ENCODE data around the gene KDM8.
"Not testable (repeated sequence)": the region's sequence is repeated elsewhere in the genome, so short reads cannot be mapped to it uniquely, and the experiment has no call there.

KDM8 gene

DNA sequence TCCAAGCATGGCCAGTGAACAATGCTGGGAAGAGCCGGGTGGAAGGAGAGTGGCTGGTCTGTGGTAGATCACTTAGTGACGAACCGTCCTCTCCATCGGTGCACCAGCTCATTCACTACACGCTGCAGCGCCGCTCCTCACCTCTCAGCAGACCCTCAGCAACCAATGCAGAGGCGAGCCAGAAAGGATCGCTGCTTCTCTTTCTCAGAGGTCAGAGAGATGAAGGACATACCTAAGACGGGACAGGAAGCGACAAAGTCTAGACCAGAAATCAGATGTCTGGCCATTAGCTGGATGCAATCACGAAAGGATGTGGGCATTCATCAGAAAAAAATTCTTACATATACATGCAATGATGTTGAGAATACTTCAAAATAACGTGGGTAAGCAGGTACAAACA is 38.3 kb downstream of the KDM8 start:
- no peak for DNase-seq

DNA sequence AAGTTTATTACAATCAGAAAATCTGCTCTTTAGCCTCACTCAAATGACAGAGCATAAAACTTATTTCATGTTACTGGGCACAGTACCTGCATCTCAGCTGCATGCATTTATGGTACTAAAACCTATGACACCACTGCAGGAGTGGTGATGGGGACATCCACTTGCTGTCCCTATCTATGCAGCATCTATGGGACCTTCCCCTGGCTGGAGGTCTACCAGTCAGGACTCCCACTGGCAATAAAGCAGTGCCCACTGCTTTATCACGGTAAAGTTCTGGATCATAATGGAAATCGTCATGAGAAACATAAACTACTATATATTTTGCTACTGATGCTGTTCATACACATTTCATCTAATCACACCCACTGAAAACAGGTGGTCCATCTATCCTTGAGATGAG is 39.1 kb downstream of the KDM8 start:
- no peak for DNase-seq

DNA sequence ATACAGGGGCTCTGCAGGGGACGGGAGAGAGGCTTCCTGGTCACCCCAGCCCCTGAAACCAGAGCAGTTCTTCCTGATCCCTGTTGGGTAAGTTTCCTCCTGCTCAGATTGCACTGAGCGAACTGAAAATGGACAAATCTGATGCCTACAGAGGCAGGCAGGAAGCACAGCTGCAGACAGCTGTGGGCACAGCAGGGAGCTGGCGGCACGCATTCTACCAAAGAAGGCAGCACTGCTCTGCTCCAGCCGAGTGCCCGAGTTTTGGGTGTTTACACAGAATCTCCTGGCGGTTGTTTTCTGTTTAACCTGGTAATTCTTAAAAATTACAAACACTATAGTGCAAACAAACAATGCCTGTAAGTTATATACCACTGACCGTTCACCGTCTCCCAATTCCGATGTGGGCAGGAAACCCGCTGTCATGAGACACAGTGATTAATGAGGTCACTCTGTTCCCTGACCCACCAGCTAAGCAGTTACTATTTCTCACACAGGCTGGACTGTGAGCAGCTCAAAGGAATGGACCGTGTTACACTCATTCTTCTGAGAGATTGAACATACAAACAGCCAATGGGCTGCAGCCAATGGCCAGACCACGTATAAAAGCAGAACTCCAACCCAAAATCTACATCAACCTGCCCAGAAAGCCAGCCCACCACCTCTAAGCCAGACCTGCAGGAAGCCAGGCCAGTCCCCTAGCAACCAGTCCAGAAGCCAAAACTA is 39.7 kb downstream of the KDM8 start:
- DNase-seq: peak in 11 of 51 donors; percentile 13 to 63 (median 34)

DNA sequence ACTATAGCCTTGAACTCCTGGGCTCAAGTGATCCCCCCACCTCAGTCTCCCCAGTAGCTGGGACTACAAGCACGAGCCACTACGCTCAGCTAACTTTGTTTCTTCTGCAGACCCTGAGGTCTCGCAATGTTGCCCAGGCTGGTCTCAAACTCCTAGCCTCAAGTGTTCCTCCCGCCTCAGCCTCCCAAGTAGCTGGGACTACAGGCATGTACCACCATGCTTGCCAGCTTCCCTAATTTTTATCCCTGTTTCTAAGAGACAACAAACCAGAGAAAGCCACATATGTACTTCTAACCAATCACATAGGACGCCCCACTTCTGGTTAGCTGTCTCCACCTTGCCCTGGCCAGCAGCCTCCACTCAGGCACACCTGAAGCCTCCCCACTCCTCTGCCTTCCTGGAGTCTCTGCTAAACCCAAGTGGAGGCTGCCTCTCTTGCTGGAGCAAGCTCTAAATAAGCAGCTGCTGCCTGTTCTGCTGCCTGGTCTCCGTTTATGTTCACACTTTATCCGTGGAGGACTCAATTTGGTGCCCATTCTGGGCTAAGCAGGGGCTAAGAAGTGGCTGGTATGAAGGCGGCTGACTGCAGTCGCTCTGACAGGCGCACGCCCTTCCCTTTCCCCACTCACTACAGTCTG is 40.5 kb downstream of the KDM8 start:
- no peak for DNase-seq

DNA sequence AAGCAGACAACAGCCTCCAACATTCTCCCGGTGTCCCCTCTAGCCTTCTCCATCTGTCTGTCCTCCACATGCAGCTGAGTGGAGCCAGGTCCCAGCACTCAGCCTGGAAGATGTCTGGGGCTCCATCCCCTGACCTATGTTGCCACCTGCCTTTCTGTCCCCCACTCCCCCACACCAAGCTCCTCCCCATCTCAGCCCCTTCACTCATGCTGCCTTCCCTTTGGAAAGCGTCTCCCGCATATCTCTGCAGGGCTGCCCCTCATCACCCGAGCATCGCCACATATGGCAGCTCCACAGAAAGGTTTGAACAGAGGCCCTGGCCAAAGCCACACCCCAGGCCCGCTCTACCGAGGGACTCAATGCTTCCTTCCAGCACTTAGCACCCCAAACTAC is 41.0 kb downstream of the KDM8 start:
- no peak for DNase-seq

DNA sequence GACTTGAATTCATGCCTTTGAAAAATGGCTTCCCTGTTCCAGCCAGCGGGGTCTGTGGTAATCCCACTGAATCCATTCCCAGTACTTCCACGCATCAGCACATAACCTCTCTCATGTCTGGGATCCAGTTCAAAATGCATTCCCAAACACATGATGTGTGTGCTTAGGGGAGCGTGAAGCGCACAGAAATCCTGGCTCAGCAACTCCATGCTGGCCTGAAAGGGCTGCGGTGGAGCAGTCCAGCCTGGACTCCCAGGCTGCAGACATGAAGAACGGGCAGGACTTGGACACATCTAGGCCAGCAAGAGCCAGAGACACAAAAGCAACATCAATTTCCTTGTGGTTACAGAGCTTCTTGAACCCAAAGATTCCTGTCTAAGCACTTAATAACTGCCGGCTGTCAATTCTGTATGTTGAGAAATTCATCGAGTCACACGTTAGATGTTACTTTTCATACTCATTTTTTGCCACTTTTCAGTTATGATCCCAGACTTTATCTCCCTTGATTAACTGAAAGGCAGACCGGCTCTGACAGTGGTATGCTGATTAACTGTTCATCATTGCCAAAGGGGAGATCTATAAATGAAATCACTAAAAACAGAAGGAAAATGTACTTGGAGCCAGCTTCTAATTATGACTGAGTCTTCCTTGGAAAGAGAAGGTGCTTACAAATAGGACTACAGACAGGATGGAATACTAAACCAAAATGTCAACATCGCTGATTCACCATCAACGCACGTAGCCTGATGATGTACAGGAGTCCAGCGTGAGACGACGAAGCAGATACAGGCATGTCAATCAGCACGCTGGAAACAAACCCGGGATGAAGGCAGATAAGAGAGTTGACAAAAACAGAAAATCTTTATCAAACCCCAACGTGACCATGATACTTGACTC is 42.2 kb downstream of the KDM8 start:
- DNase-seq: peak in 1 of 51 donors; percentile 24

DNA sequence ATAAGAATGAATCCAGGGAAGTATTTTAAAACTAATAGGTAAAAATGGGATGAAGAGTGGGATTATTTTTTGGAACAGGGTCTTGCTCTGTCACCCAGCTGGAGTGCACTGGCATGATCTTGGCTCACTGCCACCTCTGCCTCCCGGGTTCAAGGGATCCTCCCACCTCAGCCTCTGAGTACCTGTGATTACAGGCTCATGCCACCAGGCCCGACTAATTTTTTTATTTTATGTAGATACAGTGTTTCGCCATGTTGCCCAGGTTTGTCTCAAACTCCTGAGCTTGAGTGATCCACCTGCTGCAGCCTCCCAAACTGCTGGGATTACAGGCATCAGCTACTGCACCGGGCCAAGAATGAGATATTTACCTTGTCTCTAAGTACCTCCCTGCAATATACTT is 43.1 kb downstream of the KDM8 start:
- no peak for DNase-seq

DNA sequence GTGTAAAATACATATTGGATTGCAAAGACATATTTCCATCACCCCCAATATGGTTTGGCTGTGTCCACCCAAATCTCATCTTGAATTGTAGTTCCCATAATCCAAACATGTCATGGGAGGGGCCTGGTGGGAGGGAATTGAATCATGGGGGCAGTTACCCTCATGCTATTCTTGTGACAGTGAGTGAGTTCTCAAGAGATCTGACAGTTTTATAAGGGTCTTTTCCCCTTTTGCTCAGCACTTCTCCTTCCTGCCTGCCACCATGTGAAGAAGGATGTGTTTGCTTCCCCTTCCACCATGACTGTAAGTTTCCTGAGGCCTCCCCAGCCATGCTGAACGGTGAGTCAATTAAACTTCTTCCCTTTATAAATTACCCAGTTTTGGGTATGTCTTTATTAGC is 43.8 kb downstream of the KDM8 start:
- not testable (repeated sequence) for DNase-seq

DNA sequence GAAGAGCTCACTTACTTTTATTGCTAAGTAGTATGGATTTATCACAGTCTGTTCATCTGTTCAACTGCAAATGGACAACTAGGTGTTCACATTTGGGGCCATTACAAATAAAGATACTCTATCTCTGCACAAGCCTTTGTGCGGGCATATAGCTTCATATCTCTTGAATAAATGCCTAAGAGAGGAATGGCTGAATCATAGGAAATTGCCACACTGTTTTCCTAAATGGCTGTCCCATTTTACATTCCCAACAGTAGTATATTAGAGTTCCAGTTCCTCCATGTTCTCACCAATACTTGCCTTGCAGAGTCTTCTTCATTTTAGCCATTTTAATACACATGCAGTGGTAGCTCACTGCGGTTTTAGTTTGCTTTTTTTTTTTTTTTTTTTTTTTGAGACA is 44.7 kb downstream of the KDM8 start:
- DNase-seq: no peak

DNA sequence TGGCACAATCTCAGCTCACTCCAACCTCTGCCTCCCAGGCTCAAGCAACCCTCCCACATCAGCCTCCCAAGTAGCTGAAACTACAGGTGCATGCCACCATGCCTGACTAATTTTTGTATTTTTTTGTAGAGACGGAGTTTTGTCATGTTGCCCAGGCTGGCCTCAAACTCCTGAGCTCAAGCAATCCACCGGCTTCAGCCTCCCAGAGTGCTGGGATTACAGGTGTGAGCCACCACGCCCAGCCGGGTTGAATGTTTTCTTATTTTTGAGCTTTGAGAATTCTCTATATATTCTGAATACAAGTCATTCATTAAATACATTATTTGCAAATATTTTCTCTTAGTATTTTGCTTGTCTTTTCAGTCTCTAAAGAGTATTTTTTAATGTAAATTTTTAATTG is 45.6 kb downstream of the KDM8 start:
- not testable (repeated sequence) for DNase-seq

DNA sequence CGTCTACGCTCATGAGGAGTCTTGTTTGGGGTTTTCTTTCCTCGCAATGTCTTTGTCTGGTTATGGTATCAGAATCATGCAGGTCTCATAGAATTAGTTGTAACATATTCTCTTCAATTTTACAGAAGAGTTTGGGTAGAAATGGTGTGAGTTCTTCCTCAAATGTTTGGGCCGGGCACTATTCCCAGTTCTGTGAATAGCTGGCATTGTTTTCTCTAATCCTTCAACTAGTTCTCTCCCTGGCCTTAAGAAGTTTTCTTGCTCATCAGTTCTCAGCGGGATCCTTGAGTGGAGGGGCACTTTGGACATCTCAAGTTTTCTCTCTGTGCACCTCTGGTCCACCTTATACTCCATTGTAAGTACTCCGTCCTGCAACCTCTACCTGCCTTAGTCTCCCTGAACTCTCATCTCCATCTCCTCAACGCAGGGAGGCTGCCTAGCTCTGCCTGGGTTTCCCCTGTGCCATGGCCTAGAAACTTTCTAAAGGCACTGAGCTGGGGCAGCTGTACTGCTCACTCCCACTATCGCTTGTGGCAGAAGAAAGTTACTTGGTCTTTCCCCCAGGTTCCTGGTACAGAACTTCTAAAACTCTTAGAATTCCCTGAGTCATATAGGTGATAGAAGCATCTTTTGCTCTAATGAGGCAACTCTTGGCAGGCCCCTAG is 48.3 kb downstream of the KDM8 start:
- no peak for DNase-seq

DNA sequence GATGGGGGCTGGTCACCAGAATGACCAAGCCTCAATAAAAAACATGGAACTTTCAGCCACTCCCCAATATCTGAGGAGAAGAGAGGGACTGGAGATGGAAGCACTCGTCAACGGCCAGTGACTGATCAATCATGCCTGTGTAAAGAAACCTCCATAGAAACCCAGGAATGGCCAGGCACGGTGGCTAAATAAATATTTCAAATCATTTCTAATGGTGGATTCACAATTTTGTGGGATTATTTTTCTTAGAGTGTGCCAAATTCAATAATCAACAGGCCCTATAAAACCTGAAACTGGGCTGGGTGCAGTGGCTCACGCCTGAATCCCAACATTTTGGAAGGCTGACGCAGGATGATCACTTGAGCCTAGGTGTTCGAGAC is 48.9 kb downstream of the KDM8 start:
- no peak for DNase-seq

DNA sequence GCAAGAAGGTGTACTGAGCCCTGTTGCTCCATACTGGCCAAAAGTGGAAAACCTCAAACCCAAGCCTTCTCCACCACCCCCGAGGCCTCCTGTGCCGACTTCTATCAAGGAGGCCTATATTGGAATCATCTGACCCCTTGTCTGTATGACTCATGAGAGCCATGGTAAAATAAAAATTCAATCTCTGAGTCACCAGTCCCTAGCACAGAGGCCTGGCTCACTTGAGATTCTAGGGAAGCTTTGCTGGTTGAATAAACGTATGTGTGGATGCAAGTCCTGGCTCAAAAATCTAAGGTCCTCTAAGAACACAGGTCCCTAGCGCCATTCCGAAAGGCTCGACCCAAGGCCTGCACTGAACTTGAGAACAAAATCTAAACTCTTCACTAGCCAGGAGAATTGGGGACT is 50.2 kb downstream of the KDM8 start:
- DNase-seq: no peak

DNA sequence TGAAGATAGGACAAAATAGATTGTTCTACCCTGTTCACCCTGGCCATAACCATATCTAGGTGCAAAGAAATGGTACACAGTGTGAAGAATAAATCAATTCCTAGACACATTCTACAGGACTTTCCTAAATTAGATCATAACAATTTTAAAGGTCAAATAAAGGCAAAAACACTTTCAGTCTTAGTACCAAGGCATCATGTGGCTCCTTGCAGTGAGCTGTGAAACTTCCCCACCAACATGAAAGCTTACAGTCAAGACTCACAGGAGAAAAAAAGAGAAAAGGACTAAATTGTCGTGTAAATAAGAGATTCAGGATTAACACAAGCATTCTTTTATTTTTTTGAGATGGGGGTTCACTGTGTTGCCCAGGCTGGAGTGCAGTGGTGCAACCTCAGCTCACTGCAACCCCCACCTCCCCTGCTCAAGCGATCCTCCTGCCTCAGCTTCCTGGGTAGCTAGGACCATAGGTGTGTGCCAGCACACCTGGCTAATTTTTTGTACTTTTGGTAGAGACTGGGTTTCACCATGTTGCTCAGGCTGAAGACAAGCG is 51.0 kb downstream of the KDM8 start:
- DNase-seq: no peak

DNA sequence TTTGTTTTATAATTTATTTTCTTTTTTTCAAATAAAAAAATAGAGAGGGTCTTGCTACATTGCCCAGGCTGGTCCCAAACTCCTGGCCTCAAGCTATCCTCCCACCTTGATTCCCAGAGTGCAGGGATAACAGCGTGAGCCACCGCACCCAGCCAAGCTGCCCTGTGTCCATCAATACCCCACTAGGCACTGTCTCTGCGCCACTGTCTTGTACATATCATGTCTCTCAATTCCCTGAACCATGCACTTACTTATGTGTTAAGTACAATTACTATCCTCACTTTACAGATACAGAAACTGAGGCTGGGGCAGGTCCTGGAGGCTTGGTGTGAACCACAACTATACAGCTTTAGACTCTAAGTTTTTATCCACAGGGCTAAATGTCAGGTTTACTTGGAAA is 53.5 kb downstream of the KDM8 start:
- no peak for DNase-seq

DNA sequence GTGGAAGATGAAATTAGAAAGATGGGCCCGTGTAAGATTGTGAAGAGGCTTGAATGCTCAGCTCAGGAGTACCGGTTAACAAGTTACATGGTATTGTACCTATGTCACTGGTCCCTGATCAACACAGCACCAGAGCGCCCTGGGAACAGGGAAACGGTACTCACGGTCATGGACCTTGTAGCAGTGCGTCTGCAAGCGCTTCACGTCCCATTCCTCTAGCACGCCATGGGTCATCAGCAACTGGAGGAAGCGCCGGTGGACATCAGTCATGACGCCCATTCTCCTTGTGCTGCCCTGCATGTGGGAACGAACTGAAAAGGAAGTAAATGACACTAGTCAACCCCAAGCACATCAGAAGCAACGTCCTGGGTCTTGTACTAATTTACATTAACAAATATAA is 53.9 kb downstream of the KDM8 start:
- no peak for DNase-seq

DNA sequence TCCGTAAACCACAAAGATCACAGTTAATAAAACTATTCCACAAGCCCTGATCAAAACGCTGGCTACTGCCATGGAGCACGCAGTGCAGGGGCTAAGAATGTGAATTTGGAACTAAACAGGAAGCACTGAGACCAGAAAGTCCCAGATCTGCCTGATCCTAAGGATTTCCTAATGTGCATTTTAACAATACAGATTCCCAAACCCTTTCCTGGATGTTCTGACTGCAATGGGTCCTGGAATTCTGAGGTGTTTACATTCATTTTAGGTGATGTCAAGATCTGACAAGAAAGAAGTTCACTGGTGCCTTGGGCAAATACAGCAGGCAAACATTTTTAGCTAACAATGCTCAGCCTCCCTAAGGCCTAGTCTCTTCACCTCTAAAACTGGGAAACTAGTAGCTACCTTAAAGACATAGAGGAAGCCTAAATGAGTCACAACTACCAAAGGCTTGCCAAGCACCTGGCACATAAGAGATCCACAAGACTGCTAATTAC is 55.0 kb downstream of the KDM8 start:
- no peak for DNase-seq

DNA sequence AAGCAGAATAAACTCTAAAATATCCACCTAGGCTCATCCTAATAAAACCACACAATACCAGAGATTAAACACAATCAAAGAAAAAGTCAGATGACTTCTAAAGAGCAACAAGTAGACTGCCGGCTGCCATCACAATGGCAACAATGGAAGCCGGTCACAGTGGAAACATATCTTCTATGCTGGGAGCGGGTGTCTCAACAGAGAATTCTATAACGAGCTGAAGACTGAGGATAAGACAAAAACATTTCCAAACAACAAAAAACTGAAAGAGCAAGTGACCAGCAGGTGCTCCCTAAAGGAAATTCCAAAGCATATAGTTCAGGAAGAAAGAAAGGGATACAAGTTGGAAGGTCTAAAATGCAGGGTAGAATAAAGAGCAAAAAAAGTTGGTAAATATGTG is 56.4 kb downstream of the KDM8 start:
- DNase-seq: no peak

DNA sequence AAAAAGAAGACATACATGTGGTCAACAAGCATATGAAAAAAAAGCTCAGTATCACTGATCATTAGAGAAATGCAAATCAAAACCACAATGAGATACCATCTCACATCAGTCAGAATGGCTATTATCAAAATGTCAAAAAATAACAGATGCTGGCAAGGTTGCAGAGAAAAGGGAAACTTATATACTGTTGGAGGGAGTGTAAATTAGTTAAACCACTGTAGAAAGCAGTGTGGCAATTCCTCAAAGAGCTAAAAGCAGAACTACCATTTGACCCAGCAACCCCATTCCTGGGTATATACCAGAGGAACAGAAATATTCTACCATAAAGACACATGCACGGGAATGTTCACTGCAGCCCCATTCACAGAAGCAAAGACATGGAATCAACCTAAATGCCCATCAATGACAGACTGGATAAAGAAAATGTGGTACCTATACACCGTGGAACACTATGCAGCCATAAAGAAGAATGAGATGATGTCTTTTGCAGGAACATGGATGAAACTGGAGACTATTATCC is 59.6 kb downstream of the KDM8 start:
- DNase-seq: not testable (repeated sequence)

DNA sequence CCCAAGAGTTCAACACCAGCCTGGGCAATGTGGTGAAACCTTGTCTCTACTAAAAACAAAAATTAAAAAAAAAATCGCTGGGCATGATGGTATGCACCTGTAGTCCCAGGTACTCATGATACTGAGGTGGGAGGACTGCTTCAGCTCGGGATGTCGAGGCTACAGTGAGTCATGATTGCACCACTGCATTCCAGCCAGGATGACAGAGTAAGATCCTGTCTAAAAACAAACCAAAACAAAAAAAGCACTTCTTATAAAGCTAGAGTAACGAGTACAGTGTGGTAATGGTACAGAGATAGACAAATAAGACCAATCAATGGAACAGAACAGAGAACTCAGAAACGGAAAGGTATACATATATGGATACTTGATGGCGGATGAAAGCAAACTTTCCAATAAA is 60.8 kb downstream of the KDM8 start:
- no peak for DNase-seq

DNA sequence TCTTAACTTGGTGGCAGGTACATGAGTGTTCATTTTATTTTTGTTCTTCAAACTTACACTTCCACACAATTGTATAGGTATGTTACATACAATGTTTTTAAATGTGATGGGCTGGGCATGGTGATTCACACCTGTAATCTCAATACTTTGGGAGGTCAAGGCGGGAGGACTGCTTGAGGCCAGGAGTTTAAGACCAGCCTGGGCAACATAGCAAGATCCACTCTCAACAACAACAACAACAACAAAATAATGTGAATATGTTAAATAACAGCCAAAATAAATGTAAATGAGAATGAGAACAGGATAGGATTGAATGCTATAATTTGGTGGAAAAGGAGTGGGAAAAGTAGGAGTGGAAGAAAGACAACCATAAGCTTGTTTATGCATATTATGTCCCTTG is 62.7 kb downstream of the KDM8 start:
- DNase-seq: no peak
